NCI-H2029 treated with DMSO at 0.1 percent for 48 hours (cell line): ENCODE data around the gene SLC25A26.
A peak's percentile ranks its signal among the peaks of the same experiment; 100 is the strongest.
"Not testable (repeated sequence)": the region's sequence is repeated elsewhere in the genome, so short reads cannot be mapped to it uniquely, and the experiment has no call there.

Source experiments
- DNase-seq: peaks from one replicate; lab custom pipeline; 2025; lab: John Stamatoyannopoulos, UW

SLC25A26 gene, protein sequence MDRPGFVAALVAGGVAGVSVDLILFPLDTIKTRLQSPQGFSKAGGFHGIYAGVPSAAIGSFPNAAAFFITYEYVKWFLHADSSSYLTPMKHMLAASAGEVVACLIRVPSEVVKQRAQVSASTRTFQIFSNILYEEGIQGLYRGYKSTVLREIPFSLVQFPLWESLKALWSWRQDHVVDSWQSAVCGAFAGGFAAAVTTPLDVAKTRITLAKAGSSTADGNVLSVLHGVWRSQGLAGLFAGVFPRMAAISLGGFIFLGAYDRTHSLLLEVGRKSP

DNA sequence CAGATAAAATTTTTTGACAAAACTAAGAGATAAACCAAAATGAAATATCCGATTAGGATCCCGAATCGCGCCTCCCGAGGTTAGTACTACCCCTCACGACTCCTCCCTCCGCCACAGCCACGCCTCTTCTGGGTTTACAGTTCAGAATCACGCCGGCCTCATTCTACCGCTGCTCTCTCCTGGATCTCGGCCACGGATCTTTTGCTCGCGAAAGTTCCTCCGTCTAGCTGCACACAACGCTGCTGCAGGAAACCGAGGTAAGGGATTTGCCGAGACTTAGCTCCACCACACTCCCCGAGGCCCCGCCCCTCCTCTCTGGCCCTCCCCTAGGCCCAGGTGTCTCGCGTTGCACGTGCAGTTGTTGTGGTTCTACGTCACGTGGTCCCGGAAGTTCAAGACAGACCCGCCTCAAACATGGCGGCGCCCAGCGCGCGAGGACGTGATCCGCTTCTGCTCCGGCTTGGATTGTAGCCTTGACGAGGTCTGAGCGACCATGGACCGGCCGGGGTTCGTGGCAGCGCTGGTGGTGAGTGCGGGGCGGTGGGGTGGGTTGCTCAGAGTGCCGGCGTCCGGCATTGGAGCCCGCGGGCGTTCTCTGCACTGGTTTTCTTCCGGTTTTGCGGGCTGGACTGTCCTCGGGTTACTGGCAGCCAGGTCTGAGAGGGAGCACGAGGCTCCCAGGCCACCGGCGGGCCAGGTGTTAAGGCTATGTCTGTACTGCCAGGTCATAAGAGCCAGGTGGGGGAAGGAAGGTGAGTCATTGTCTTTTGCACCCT lies at the start of gene SLC25A26:
Gene SLC25A26 (plus strand): TSS at position 400 of the 776 bp plus-strand sequence. CDS start 94 bp downstream, at position 494.
- peak; percentile 68 for DNase-seq

DNA sequence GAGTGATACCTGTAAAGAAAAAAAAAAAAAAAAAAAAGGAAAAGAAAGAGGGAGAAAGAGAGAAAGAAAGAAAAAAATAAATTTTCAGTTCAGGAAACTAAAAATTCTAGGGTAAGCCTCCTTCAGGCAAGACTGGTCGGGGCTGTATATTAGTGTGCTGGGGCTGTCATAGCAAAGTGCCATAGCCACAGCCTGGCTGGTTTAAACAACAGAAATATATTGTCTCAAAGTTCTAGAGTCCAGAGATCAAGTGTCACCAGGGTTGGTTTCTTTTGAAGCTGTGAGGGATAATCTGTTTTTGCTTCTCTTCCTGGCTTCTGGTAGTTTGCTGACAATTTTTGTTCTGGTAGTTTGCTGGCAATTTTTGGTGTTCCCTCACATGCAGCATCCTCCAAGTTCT lies 48.4 kb upstream of the SLC25A26 start:
- DNase-seq: no peak

DNA sequence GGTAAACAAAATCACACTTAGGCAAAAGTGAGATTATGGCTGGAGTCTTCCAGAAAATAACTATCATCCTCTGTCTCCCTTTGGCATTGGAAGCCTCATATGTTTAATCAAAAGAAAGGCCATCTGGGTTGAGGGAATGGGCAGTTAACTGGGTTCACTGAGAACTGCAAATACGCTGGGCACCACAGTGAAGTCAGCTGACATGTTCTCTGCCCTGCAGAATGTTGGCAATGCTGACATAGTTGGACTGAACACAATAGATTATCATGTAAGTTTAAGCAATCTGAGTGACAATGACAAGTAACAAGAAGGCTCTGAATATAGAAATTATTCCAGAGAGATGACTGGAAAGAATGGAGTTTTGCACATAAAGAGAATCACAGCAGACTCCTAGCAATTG lies 43.8 kb upstream of the SLC25A26 start:
- no peak for DNase-seq

DNA sequence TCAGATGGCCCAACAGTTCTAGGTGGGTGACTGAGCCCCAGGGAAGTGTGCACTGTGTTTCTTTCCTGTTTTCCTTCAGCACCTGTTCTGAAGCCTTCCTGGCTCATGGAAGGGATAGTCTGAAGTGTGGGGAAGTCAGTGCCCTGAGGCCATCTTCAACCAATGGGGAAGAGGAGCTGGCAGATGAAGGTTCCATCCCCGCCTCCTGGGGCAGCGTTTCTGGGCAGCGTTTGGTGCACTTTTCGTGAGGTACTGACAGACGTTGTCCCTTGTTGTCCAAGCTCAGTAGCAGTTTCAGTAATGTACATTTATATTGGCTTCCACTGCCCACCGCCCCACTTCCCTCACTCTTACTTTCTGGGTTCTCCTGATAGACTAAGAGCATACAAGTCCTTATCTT lies 42.6 kb upstream of the SLC25A26 start:
- no peak for DNase-seq

DNA sequence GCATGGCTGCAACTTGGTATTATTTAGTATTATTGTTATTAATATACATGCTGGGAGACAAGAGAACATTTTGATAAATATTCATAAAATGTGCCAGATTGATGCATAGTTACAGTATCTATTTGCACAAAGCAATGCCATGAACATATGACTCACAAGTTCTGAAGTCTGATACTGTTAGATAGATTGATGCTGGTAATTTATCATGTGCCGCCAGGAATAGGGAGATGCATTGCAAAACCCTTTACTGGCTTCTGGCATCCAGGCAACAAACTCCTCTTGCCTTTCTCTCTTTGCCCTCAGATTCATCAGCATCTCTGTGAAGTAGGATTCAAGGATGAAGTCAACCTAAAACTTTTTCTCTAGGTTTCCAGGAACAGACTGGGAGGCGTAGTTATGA lies 41.0 kb upstream of the SLC25A26 start:
- no peak for DNase-seq

DNA sequence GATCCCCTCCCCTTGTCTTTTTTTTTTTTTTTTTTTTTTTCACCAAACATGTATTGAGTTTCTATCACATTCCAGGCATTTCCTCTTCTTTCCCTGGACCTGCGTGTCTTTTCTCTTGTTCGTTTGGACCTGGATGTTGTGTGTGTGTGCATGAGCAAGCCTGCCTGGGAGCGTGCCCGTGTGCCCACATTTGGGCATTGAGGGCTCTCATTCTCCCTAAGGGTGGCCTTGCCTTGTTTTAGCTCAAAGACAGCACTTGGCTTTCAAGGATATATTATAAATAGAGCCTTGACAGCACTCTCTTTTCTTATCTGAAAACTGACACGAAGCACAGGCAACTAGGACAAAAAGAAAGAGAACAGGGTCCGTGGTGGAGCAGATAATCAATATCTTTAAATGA lies 39.0 kb upstream of the SLC25A26 start:
- DNase-seq: no peak

DNA sequence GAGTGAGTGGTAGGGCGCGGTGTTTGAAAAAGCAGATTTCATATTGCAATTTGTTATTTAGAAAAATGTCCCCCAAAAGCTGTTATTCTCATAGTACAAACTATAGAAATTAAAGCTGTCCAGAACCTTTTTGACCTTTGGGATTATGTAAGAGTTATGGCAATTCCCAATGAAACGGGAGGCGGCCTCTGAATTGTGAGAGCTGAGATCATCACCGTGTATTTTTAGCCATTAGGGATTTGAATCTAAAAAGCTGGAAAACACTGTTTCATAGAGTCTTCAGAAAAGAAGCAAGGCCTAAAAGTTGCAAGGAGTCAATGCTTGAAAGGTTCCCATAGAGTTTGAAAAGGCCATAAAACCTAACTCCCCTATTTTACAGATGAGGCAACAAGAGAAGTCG lies 38.6 kb upstream of the SLC25A26 start:
- DNase-seq: no peak

DNA sequence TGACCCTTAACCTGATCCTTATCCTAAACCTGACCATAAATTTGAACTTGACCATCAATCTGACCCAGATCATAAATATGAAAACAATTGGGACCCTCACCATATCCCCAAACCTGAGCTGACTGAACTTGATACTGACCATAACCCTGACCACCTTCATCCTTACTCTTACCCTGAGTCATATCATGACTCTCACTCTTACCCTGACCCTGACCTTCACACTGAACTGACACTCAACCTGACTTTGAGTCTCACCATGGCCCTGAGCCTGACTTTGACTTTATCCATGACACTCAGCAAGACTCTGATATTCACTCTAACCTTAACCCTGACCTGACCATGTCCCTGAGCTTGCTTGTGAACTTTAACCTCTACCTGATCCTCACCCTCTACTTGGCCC lies 34.3 kb upstream of the SLC25A26 start:
- no peak for DNase-seq

DNA sequence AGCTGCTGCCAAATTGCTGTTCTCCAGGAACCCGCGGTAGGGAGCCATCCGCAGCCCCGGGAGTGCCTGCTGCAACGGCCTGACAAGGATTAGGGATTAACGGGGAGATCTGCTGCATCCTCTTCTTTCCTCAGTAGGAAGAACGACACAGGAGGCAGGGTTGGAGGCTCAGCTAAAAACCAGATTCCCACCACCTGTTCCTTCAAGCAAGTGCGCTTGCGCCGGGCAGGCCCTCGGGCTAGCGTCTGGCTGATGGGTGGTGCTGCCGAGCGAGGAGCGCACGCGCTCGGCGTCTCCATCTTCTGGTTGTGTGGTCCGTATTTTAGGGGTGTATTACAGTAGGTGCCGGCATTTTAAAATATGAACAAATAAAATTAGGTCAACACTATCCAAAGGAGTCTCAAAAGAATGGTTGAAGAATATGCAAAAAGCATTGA lies 25.4 kb upstream of the SLC25A26 start:
- DNase-seq: no peak

DNA sequence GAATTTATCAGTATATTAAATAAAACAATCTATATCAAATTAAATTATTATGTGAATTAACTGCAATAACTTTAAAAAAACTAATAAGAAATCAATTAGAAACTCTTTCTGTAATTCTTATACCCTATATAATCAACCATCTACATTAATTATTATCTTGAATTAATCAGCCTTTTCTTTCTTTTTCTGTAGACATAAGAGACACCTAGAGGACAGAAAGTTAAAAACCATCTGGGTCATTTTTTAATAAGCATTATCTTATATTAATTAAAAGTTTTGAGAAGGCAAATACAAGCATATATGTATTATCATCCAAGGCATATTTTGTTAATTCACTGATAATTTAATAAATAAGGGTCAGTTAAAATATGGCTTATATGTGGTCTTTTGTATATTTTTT lies 24.2 kb upstream of the SLC25A26 start:
- DNase-seq: no peak

DNA sequence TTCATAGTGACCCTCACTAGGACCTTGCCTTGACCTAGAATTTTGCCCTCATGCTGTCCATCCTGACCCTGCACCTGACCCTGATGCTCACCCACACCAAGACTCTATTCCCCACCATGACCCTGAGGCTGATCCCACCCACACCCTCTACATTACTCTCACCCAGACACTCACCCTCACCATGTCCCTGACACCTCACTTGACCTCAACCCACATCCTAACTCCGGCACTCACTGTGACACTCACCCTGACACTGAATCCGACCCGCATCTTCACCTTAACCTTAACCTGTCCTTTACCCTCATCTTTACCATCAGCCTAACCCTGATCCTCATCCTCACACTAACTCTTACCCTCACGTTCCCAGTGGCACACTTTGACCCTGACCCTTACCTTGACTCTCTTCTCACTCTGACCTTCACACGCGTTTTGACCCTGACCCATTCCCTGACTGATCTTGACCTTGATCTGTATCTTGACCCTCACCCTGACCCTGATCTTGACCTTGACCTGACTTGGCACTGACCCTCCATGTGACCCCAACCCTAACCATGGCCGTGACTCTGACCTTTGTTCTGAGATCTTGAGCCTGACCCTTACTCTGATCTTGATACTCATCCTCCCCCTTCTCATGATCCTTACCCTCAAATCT lies 22.2 kb upstream of the SLC25A26 start:
- no peak for DNase-seq

DNA sequence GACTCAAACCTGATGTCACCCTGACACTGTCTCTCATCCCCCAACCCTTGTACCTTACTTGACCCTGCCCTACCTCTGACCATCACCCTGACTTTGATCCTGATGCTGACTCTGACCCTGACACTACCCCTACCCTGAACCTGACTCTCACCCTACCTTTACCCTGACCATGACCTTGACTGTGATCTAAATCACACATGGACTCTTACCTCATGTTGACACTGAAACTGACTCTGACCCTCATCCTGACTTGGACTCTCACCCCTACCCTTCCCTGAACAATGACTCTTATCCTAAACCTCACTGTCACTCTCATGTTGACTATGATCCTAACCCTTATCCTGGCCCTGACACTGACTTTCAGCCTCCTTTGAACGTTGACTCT lies 21.7 kb upstream of the SLC25A26 start:
- no peak for DNase-seq

DNA sequence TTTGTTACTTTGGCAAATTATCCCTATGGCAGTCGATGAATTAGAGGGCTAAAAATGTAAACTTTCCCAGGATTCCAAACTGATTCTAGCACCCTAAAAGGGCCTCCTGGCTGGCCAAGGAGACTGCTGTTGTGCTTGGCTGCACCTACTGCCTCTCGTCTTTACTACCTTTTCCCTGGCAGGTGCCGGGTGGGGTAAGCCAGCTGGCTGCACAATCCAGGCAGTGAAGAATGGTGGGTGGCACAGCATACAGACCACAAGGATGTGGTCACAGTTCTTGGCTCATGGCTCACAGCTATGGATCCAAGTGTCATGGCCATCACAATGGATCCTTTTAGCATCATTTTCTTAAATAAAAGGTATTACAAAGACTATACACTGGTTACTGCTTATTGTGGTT lies 20.7 kb upstream of the SLC25A26 start:
- no peak for DNase-seq

DNA sequence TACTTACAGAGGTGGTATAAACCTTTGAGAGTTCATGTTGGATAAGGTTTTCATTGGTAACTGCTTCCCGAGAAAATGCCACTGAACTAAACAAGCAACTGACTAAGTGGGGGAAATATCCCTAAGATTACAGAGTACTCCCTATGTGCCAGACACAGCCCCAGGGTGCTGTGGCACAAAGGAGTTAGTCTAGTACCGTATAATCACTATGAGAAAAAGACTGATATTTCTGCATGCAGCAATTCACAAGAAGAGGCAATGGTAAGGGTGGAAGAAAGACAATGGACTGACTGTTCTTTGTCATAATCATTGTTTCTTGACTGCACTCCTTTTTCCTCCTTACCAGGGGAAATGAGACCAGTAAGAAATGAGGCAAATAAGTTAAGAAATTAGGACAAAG lies 20.0 kb upstream of the SLC25A26 start:
- DNase-seq: no peak

DNA sequence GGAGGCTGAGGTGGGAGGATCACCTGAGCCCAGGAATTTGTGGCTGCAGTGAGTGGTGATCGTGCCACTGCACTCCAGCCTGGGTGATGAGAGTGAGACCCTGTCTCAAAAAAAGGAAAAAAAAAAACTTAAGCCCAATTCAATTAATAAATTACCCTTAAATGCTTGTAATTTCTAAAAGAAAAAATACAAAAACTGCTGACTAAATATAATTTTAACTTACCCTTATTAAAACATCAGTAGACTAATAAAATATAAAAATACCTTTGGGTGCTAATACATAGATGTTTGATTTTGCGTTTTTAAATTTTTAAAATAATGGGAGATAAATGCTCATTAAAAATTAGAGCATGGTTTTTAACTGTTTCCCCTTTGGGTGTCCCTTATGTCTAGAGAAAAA lies 17.5 kb upstream of the SLC25A26 start:
- DNase-seq: no peak

DNA sequence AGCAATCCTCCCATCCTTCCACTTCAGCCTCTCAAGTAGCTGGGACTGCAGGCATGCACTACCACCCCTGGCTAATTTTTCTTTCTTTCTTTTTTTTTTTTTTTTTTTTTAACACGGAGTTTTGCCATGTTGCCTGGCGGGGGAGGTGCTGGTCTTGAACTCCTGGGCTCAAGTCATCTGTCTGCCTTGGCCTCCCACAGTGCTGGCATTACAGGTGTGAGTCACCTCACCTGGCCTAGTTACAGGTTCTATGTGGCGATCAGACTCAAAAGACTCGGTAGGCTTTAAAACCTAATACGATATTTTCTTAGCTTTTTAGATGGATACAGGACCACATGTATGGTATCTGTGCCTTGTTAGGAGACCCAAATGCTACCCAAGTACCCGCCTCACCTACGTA lies 14.0 kb upstream of the SLC25A26 start:
- no peak for DNase-seq

DNA sequence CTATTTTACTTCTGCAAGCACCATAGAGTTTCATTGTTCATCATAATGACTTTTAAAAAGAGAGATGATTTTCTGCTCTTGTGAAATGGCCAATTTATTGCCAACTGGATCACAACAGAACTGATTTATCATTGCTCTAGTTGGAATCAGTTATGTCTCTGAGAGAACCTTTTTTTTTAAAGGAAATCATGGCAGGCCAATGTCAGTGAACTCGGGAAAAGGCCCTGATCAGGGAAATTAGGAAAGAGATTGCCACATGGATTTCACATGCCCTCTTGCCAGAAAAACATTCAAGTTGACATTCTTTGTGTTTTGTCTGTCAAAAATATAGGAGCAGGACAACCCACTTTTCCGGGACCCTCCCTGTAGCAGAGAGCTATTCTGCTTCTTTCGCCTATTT lies 12.6 kb upstream of the SLC25A26 start:
- no peak for DNase-seq

DNA sequence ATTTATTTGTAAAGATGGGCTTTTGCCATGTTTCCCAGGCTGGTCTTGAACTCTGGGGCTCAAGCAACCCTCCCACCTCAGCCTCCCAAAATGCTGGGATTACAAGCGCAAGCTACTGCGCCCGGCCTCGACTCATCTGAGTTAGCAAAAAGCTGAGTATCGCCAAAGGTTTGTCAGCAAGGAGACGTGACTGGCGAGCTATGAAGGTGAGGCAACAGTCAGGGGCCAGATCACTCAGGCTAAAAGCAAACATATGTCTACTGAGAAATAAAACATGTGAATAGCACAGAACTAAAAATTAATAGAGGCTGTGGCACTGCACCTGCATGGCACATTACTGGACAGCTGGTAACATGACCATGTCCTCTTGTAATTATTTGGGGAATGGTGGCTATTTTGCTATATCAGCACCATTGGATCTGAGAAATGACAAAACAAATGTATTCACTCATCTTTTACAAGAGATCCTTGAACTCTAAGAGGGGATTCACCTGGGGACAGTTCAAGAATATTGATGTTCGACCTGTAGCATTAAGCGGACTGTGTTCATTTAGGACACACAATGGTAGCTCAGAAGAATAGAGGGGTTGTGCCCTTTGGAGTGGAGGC lies 10.0 kb upstream of the SLC25A26 start:
- no peak for DNase-seq

DNA sequence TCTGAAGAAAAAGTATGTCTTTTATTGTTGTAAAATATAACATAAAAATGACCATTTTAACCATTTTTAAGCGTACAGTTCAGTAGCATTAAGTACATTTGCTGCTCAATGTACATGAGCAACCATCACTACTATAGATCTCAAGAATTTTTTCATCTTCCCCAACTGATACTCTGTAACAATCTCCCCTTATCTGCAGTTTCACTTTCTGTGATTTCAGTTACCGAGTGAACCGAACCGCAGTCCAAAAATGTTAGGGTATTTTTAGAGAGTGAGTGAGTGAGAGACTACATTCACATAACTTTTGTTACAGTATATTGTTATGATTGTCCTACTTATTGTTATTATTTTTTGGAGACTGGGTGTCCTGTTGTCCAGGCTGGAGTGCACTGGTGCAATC lies 9.0 kb upstream of the SLC25A26 start:
- DNase-seq: no peak

DNA sequence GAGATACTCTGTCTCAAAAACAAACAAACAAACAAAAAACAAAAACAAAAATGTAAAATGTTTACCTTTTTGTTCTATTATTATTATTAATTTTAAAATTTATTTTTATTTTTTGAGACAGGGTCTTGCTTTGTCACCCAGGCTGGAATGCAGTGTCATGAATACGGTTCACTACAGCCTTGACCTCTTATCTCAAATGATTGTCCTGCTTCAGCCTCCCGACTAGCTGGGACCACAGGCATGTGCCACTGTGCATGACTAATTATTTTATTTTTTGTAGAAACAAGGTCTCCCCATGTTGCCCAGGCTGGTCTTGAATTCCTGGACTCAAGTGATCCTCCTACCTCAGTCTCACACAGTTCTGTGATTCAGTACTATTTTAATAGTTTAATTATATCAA lies 5.7 kb upstream of the SLC25A26 start:
- no peak for DNase-seq

DNA sequence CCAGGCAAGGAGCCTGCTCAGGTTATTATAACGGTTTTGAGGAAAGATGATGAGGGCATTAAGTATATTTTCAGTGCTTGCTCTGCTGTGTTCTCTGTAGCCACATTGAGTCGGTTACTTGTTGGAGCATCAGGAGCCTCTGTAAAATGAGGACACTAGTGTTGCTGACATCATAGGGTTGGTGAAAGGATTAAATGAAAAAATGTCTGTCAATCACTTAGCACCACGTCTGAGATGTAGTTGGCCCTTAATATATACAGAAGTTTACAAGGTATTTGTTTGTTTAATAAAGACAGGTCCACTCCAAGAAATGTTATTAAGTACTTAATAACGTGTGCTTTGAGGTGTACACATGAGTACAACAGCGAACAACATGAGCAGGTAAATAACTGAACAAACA lies 735 bp upstream of the SLC25A26 start:
- DNase-seq: no peak

DNA sequence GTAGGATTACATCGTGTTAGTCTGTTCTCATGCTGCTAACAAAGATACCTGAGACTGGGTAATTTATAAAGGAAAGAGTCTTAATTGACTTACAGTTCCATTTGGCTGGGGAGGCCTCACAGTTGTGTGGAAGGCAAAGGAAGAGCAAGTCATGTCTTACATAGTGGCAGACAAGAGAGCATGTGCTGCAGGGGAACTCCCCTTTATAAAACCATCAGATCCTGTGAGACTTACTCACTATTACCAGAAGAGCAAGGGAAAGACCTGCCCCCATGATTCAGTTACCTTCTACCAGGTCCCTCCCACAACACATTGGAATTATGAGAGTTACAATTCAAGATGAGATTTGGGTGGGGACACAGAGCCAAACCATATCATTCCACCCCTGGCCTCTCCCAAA lies 3.4 kb downstream of the SLC25A26 start:
- no peak for DNase-seq

DNA sequence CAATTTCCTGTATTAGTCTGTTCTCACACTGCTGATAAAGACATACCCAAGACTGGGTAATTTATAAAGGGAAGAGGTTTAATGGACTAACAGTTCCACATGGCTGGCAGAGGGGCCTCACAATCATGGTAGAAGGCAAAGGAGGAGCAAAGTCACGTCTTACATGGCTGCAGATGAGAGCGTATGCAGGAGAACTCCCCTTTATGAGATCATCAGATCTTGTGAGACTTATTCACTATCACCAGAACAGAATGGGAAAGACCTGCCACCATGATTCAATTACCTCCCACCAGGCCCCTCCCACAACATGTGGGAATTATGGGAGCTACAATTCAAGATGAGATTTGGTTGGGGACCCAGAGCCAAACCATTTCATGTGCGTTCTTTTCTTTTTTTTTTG lies 5.3 kb downstream of the SLC25A26 start:
- DNase-seq: not testable (repeated sequence)
